ENCODE measurements around the gene STRA8. TPM values are rescaled to one million over a fixed set of nuclear protein-coding genes. Genes with fewer than 3 reads are reported as not detected.

The STRA8 gene
- total and polyA plus RNA-seq, 2 of the 13 experiments (the other 11 are each of a cell fraction or from before 2014, with no cell fraction given), result not detected

DNA sequence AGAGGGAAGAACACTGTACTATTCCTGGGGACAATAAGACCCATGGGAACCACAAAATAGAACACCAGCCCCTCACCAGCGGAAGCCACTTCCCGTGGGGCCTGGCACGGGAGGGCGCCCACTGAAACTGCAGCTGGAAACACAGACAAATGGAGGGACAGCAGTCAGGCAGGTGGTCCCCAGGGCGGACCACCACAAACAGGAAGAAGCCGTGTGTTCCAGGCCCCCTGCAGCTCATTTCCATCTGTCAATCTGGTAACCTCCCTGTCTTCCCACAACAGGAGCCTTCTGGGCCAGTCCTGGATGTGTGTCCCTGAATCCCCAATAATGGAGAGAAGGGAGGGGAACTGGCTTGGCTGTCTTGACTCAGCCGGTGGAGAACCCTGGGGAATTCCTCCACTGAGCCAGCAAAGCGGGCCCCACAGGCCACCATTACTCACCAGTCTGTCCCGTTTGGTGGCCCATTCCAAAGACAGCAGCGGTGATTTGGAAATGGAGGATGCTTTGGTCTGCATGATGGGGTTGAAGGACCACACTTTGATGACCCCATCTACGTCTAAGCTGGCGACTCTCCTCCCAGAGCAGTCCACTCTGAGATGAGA lies 39.0 kb upstream of the STRA8 start (continued):
- TF ChIP-seq ZFP37 (CRISPR knock-in tag; IDR thresholded peaks at IDR 0.05; ENCODE audit: borderline replicate concordance) (no peak), NFE2L2 (IDR thresholded peaks at IDR 0.05; ENCODE audit: low read length) (no peak)

- 88% methylated on average over 4 of the region's 4 CpGs for WGBS (ENCODE audit: low lambda C conversion rate)
- no TSS peak for BruUV-seq (replicated peaks)
- H2AFZ ChIP-seq (ENCODE audit: low read length), result no peak overlapping the region
- in situ Hi-C loops (cut with HindIII; ENCODE audit: extremely low pct_ligation_motif_present, low pct_unique_long_range_greater_than_20kb), result no loop called here
- H3K9me3 ChIP-seq (ENCODE audit: low read length), result no peaks in the 10 kb centered on the region
- intact Hi-C loops (cut with micrococcal nuclease; ENCODE audit: unreplicated experiment), result no loop called here
- no peak for DNase-seq (ENCODE audit: low spot score)
- no peak for FAIRE-seq
- H3K4me1 ChIP-seq (ENCODE audit: insufficient read depth, low read length), result peaks cover 12% of the 10 kb centered on the region
- no peak overlapping the region for H3K4me2 ChIP-seq (ENCODE audit: low read depth, low read length)
- H3K79me2 ChIP-seq (ENCODE audit: insufficient read depth, low read length), result no peaks in the 10 kb centered on the region
- no peak overlapping the region for H3K27ac ChIP-seq (ENCODE audit: extremely low read length, insufficient read depth, low read length)
- ChIA-PET CTCF (ENCODE audit: low intra/inter-chr PET ratio, low total read pairs) (no interaction called here), POLR2A (no interaction called here)
- TF ChIP-seq PHF5A (CRISPR knock-in tag; IDR thresholded peaks at IDR 0.05; ENCODE audit: low read depth, unreplicated experiment) (no peak), RFX5 (IDR thresholded peaks at IDR 0.05; ENCODE audit: low read depth, low read length) (no peak), KLF15 (CRISPR knock-in tag; IDR thresholded peaks at IDR 0.05; ENCODE audit: borderline replicate concordance) (no peak), ZBTB7B (CRISPR knock-in tag; IDR thresholded peaks at IDR 0.05) (no peak), ZNF17 (CRISPR knock-in tag; IDR thresholded peaks at IDR 0.05) (no peak), ZNF234 (CRISPR knock-in tag; conservative IDR thresholded peaks at IDR 0.05) (no peak), KAT8 (CRISPR knock-in tag; IDR thresholded peaks at IDR 0.05) (no peak), HMG20B (CRISPR knock-in tag; conservative IDR thresholded peaks at IDR 0.05) (no peak), IKZF1 (IDR thresholded peaks at IDR 0.05) (no peak), ZNF33A (CRISPR knock-in tag; IDR thresholded peaks at IDR 0.05; ENCODE audit: borderline replicate concordance) (no peak)
- H3K27me3 ChIP-seq (ENCODE audit: control insufficient read depth in 1 of 2, insufficient read depth in 2 of 2, low read length in 2 of 2), result no peaks in the 10 kb centered on the region
- H3K9ac ChIP-seq (ENCODE audit: insufficient read depth, low read depth, low read length), result no peak overlapping the region
- H3K4me3 ChIP-seq (replicated peaks in 1 of 3; ENCODE audit: insufficient read depth in 1 of 3, low read depth in 2 of 3, low read length in 3 of 3), result no peak overlapping the region
- no peaks in the 10 kb centered on the region for H4K20me1 ChIP-seq (ENCODE audit: insufficient read depth, low read length)
- peaks cover 27 to 62% of the 10 kb centered on the region in 2 experiments for H3K36me3 ChIP-seq (replicated peaks in 1 of 2; ENCODE audit: control insufficient read depth in 1 of 2, insufficient read depth in 2 of 2, low read length in 2 of 2)
- no peak for ATAC-seq
Measured at GRCh38 chr7:135195156-135195555, 38.5 kb upstream of the STRA8 start.
